Coronary artery (tissue), 2 donors: ENCODE measurements around the gene ANKRD27.
"Not testable (repeated sequence)": the region's sequence is repeated elsewhere in the genome, so short reads cannot be mapped to it uniquely, and the experiment has no call there.

ENCODE experiments used
- DNase-seq: peaks from one replicate; pipeline ENCODE4 v3.0.0-alpha.2; 2017; ENCODE audit warnings: low spot score
- H3K27ac ChIP-seq, 2 donors: fragments of 200-600 bp; sonication (generic); one replicate each; pipeline ENCODE4 v1.5.1; 2016 to 2019
- H3K4me3 ChIP-seq: fragments of 200-600 bp; sonication (generic); 2 replicates; pipeline ENCODE4 v1.5.1; 2016; ENCODE audit warnings: mild to moderate bottlenecking, moderate library complexity
- CTCF ChIP-seq: fragments of 200-600 bp; sonication (generic); IDR thresholded peaks from one replicate; pipeline ENCODE4 v1.5.1; 2019; ENCODE audit warnings: antibody characterized with exemption

Gene ANKRD27

GRCh38 chr19:32603961-32604360, 71.0 kb downstream of the ANKRD27 start:
- TF ChIP-seq CTCF: no peak
- no peak overlapping the region for H3K27ac ChIP-seq
- no peak for DNase-seq
- H3K4me3 ChIP-seq: no peak overlapping the region

- TF ChIP-seq CTCF: peak; percentile 59
- Histone ChIP-seq H3K4me3 (no peak overlapping the region), H3K27ac (no peak overlapping the region)
- no peak for DNase-seq
Measured at GRCh38 chr19:32599736-32600157, 75.2 kb downstream of the ANKRD27 start.

- no peak overlapping the region for H3K27ac ChIP-seq
- H3K4me3 ChIP-seq: no peak overlapping the region
- no peak for DNase-seq
- TF ChIP-seq CTCF: no peak
Measured at GRCh38 chr19:32599258-32599657, 75.7 kb downstream of the ANKRD27 start.

GRCh38 chr19:32598022-32598421, 77.0 kb downstream of the ANKRD27 start:
- H3K4me3 ChIP-seq: no peak overlapping the region
- no peak overlapping the region for H3K27ac ChIP-seq
- no peak for DNase-seq
- no peak for TF ChIP-seq CTCF

- no peak for DNase-seq
- no peak for TF ChIP-seq CTCF
- no peak overlapping the region for H3K4me3 ChIP-seq
- no peak overlapping the region for H3K27ac ChIP-seq
Measured at GRCh38 chr19:32595491-32595890, 79.5 kb downstream of the ANKRD27 start.

GRCh38 chr19:32594021-32594420, 81.0 kb downstream of the ANKRD27 start:
- DNase-seq: no peak
- no peak overlapping the region for H3K4me3 ChIP-seq
- no peak overlapping the region for H3K27ac ChIP-seq
- no peak for TF ChIP-seq CTCF

- H3K27ac ChIP-seq, DNase-seq, H3K4me3 ChIP-seq: not testable (repeated sequence)
Measured at GRCh38 chr19:32587747-32588504, 87.1 kb downstream of the ANKRD27 start.
